ENCODE data around the gene DBN1.

DNA sequence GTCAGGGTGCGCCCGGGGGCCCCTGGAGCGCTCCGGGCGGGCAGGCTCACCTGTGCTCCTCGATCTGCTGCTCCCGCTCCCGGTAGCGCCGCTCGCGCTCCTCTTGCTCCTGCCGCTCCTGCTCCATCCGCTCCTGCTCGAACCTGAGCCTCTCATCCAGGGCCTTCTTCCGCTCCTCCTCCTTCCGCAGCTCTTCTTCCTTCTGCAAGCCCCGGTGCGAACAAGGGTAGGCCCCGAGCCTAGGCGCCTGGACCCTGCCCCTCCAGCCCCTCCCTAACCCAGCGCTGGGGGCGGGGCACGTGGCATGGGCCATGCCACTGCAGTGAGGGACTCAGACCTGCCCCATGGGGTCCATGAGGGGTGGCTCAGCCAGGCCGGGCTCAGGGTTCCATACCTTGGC is 6.6 kb downstream of the DBN1 start:
- TF ChIP-seq, protein P1, sequence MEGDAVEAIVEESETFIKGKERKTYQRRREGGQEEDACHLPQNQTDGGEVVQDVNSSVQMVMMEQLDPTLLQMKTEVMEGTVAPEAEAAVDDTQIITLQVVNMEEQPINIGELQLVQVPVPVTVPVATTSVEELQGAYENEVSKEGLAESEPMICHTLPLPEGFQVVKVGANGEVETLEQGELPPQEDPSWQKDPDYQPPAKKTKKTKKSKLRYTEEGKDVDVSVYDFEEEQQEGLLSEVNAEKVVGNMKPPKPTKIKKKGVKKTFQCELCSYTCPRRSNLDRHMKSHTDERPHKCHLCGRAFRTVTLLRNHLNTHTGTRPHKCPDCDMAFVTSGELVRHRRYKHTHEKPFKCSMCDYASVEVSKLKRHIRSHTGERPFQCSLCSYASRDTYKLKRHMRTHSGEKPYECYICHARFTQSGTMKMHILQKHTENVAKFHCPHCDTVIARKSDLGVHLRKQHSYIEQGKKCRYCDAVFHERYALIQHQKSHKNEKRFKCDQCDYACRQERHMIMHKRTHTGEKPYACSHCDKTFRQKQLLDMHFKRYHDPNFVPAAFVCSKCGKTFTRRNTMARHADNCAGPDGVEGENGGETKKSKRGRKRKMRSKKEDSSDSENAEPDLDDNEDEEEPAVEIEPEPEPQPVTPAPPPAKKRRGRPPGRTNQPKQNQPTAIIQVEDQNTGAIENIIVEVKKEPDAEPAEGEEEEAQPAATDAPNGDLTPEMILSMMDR (IDR thresholded peaks at IDR 0.05), result no peak
- TF ChIP-seq EP300 (IDR thresholded peaks at IDR 0.05), result no peak

Measured in ovary (tissue), 3 donors.